ENCODE results near the gene AGMAT. TPM values are rescaled to one million over a fixed set of nuclear protein-coding genes. Genes with fewer than 3 reads are reported as not detected.

The AGMAT gene
- total and polyA plus RNA-seq, 2 experiments from 2014 or later, result 0.12 to 0.45 TPM

Other genes with a start within 250 kb of the AGMAT start
- 37.9 and 58.2 TPM in 2 replicates for gene EFHD2, start 175.2 kb downstream of the AGMAT start, total RNA-seq
- 43.9 and 60.7 TPM in 2 replicates for gene EFHD2, start 175.2 kb downstream of the AGMAT start, polyA plus RNA-seq
- 0.95 TPM in 1 of 2 replicates, not detected in the other for gene CTRC, start 146.6 kb downstream of the AGMAT start, total RNA-seq
- 0.35 and 0.42 TPM in 2 replicates for gene CTRC, start 146.6 kb downstream of the AGMAT start, polyA plus RNA-seq
- not detected in 2 replicates for gene CELA2A, start 128.3 kb downstream of the AGMAT start, total RNA-seq
- gene CELA2A, start 128.3 kb downstream of the AGMAT start, polyA plus RNA-seq, result 0.38 TPM in 1 of 2 replicates, not detected in the other
- not detected in 2 replicates for gene CELA2B, start 108.9 kb downstream of the AGMAT start, total RNA-seq
- 0.26 TPM in 1 of 2 replicates, not detected in the other for gene CELA2B, start 108.9 kb downstream of the AGMAT start, polyA plus RNA-seq
- gene CASP9, start 60.8 kb downstream of the AGMAT start, total RNA-seq, result 83.9 and 96.1 TPM in 2 replicates
- 44.7 and 65.9 TPM in 2 replicates for gene CASP9, start 60.8 kb downstream of the AGMAT start, polyA plus RNA-seq
- gene DNAJC16, start 58.2 kb downstream of the AGMAT start, total RNA-seq, result 13.6 and 17.8 TPM in 2 replicates
- 9.0 and 9.4 TPM in 2 replicates for gene DNAJC16, start 58.2 kb downstream of the AGMAT start, polyA plus RNA-seq
- gene DDI2, start 32.4 kb upstream of the AGMAT start, total RNA-seq, result 11.3 and 26.8 TPM in 2 replicates
- 7.4 and 10.0 TPM in 2 replicates for gene DDI2, start 32.4 kb upstream of the AGMAT start, polyA plus RNA-seq
- gene PLEKHM2, start 99.3 kb upstream of the AGMAT start, total RNA-seq, result 71.9 and 99.8 TPM in 2 replicates
- 56.8 and 68.3 TPM in 2 replicates for gene PLEKHM2, start 99.3 kb upstream of the AGMAT start, polyA plus RNA-seq
- gene SLC25A34, start 151.2 kb upstream of the AGMAT start, total RNA-seq, result 6.7 and 6.9 TPM in 2 replicates
- gene SLC25A34, start 151.2 kb upstream of the AGMAT start, polyA plus RNA-seq, result 1.8 and 2.0 TPM in 2 replicates
- 0.51 TPM in 1 of 2 replicates, not detected in the other for gene TMEM82, start 157.4 kb upstream of the AGMAT start, total RNA-seq
- not detected in 2 replicates for gene TMEM82, start 157.4 kb upstream of the AGMAT start, polyA plus RNA-seq
- 141 and 186 TPM in 2 replicates for gene FBLIM1, start 173.7 kb upstream of the AGMAT start, total RNA-seq
- 91.6 and 157 TPM in 2 replicates for gene FBLIM1, start 173.7 kb upstream of the AGMAT start, polyA plus RNA-seq
- gene UQCRHL, start 222.6 kb upstream of the AGMAT start, total RNA-seq, result 3.9 and 5.0 TPM in 2 replicates
- gene UQCRHL, start 222.6 kb upstream of the AGMAT start, polyA plus RNA-seq, result 2.5 and 3.2 TPM in 2 replicates

Measured in cardiac muscle cell (in vitro differentiated cells and primary cell).